ENCODE measurements around the gene CACNA2D3.
A peak's percentile ranks its signal among the peaks of the same experiment; 100 is the strongest.

The CACNA2D3 gene

GRCh38 chr3:54950391-54951003 lies 828.1 kb downstream of the CACNA2D3 start:
- TF ChIP-seq CTCF (IDR thresholded peaks at IDR 0.05; ENCODE audit: control insufficient read depth, insufficient read depth, low read depth, low read length, missing control alignments): no peak
- H3K4me3 ChIP-seq (ENCODE audit: control insufficient read depth, low read depth, low read length): no peak overlapping the region
- DNase-seq (ENCODE audit: low read depth): no peak

GRCh38 chr3:54951405-54951804 lies 829.1 kb downstream of the CACNA2D3 start:
- peak; percentile 72 for DNase-seq (ENCODE audit: low read depth)
- TF ChIP-seq CTCF (IDR thresholded peaks at IDR 0.05; ENCODE audit: control insufficient read depth, insufficient read depth, low read depth, low read length, missing control alignments): peak; percentile 88

DNA sequence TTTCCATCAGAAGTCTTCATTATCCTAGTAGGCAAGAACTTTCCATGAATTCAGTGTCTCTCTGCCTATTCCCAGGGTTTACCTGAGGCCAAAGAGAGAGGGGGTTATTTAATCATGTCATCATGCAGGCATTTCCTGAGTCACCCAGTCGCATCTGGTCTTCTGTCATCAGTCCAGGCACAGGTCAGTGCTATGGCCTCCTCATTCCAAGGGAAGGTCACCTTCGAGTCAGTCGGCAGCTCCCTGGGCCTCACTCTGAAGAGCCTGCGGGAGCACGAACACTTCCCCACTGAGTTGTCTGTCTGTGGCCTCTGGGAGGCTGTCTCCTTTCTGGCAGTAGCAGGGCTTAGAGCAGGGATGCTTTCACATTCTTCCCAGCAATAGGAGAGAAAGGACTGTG lies 831.7 kb downstream of the CACNA2D3 start:
- no peak overlapping the region for H3K4me3 ChIP-seq (ENCODE audit: control insufficient read depth, low read depth, low read length)
- peak; percentile 13 for TF ChIP-seq CTCF (IDR thresholded peaks at IDR 0.05; ENCODE audit: control insufficient read depth, insufficient read depth, low read depth, low read length, missing control alignments)
- peak; percentile 61 for DNase-seq (ENCODE audit: low read depth)

More at GRCh38 chr3:54951405-54951804, 829.1 kb downstream of the CACNA2D3 start:
- no peak overlapping the region for H3K4me3 ChIP-seq (ENCODE audit: control insufficient read depth, low read depth, low read length)

GRCh38 chr3:54954521-54954920 lies 832.2 kb downstream of the CACNA2D3 start:
- no peak for DNase-seq (ENCODE audit: low read depth)
- no peak for TF ChIP-seq CTCF (IDR thresholded peaks at IDR 0.05; ENCODE audit: control insufficient read depth, insufficient read depth, low read depth, low read length, missing control alignments)
- H3K4me3 ChIP-seq (ENCODE audit: control insufficient read depth, low read depth, low read length): no peak overlapping the region

GRCh38 chr3:54955496-54955895 lies 833.1 kb downstream of the CACNA2D3 start:
- no peak for TF ChIP-seq CTCF (IDR thresholded peaks at IDR 0.05; ENCODE audit: control insufficient read depth, insufficient read depth, low read depth, low read length, missing control alignments)
- DNase-seq (ENCODE audit: low read depth): no peak
- H3K4me3 ChIP-seq (ENCODE audit: control insufficient read depth, low read depth, low read length): no peak overlapping the region

GRCh38 chr3:54955941-54956340 lies 833.6 kb downstream of the CACNA2D3 start:
- no peak overlapping the region for H3K4me3 ChIP-seq (ENCODE audit: control insufficient read depth, low read depth, low read length)
- no peak for DNase-seq (ENCODE audit: low read depth)
- TF ChIP-seq CTCF (IDR thresholded peaks at IDR 0.05; ENCODE audit: control insufficient read depth, insufficient read depth, low read depth, low read length, missing control alignments): no peak

Data from AG09309 (cell line).